Upper lobe of right lung (tissue), 1 donor: ENCODE measurements around the gene NPIPB12. TPM values are rescaled to one million over a fixed set of nuclear protein-coding genes. Genes with fewer than 3 reads are reported as not detected.
"Not testable (repeated sequence)": the region's sequence is repeated elsewhere in the genome, so short reads cannot be mapped to it uniquely, and the experiment has no call there.

Experiments
- ATAC-seq: fragments of 200-7000 bp; cut with Tn5 transposase; one replicate; pipeline ENCODE4 v1.9.1; 2020; ENCODE audit warnings: mild to moderate bottlenecking, moderate library complexity
- DNase-seq: peaks from one replicate; pipeline ENCODE4 v3.0.0-alpha.2; 2020
- H3K27ac ChIP-seq: fragments of 200-600 bp; one replicate; pipeline ENCODE4 v1.8.0; 2022
- H3K27me3 ChIP-seq: fragments of 200-600 bp; one replicate; pipeline ENCODE4 v1.8.0; 2022; ENCODE audit warnings: mild to moderate bottlenecking
- H3K36me3 ChIP-seq: fragments of 200-600 bp; one replicate; pipeline ENCODE4 v1.8.0; 2022
- H3K4me1 ChIP-seq: fragments of 200-600 bp; one replicate; pipeline ENCODE4 v1.8.0; 2022
- H3K4me3 ChIP-seq: fragments of 200-600 bp; one replicate; pipeline ENCODE4 v1.8.0; 2022; ENCODE audit warnings: mild to moderate bottlenecking
- H3K9me3 ChIP-seq: fragments of 200-600 bp; one replicate; pipeline ENCODE4 v1.8.0; 2022
- intact Hi-C: fragments of 100-400 bp; cut with DNase I; formaldehyde crosslinking; loops from one replicate; pipeline ENCODE4 v1.11.0; 2022
- total RNA-seq: library from RNA; stranded (reverse); fragmentation: NEBNext Ultra II Directional; extraction: Animal tissue kit (Norgen Biotek cat#: 25700); gene quantifications from one replicate; pipeline ENCODE4 v1.2.1, GENCODE V29; 2021
- donor health status: DM: no; HTN: yes; CAD: no; lungs with severe emphysema.

Gene NPIPB12
- total RNA-seq, 1 donor from 2014 or later, result 69.2 TPM

DNA sequence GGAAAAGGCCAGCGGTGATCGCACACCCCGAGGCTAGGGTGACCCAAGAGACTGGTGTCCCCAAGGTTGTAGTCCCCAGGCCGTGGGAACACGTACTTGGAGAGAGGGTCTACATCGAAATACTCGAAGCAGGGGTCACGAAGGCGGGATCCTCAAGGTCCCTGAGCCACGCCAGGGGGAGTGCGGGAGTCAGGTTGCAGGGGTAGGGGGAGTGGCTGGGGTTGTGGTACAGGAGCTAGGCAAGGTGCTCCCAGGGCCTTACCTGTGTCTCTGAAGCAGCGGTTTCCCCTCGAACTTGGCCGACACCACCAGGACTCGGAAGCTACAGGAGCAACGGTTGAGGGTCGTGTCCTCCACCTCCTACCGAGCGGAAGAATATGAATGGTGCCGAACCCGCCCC is 52.5 kb downstream of the NPIPB12 start:
- H3K27me3 ChIP-seq, DNase-seq, H3K4me3 ChIP-seq, H3K27ac ChIP-seq, H3K4me1 ChIP-seq, intact Hi-C loops, H3K36me3 ChIP-seq, H3K9me3 ChIP-seq: not testable (repeated sequence)
- ATAC-seq, result peak; percentile 15

Other genes with a start within 250 kb of the NPIPB12 start
- gene NPIPB11, start 99.7 kb downstream of the NPIPB12 start, total RNA-seq, result 0.72 TPM
- gene BOLA2, start 52.1 kb downstream of the NPIPB12 start, total RNA-seq, result 4.3 TPM
- gene SLX1B, start 51.9 kb downstream of the NPIPB12 start, total RNA-seq, result 12.0 TPM
- 20.0 TPM for gene SULT1A4, start 46.5 kb downstream of the NPIPB12 start, total RNA-seq
- 70.7 TPM for gene SPN, start 156.8 kb upstream of the NPIPB12 start, total RNA-seq
- gene QPRT, start 172.8 kb upstream of the NPIPB12 start, total RNA-seq, result 15.0 TPM
- gene C16orf54, start 239.6 kb upstream of the NPIPB12 start, total RNA-seq, result 7.3 TPM